Loucy (cell line): Measurements from ENCODE around the gene CISD1.

Experiments used
- CTCF ChIP-seq: fragments of 200-600 bp; sonication (generic); conservative IDR thresholded peaks from 2 replicates; pipeline ENCODE4 v1.5.1; 2014; ENCODE audit warnings: mild to moderate bottlenecking, antibody characterized with exemption, low read length
- EZH2phosphoT487 ChIP-seq: fragments of 200-600 bp; IDR thresholded peaks from 2 replicates; pipeline ENCODE4 v1.6.1; 2018; ENCODE audit warnings: antibody characterized with exemption, mild to moderate bottlenecking, moderate library complexity, borderline replicate concordance

DNA sequence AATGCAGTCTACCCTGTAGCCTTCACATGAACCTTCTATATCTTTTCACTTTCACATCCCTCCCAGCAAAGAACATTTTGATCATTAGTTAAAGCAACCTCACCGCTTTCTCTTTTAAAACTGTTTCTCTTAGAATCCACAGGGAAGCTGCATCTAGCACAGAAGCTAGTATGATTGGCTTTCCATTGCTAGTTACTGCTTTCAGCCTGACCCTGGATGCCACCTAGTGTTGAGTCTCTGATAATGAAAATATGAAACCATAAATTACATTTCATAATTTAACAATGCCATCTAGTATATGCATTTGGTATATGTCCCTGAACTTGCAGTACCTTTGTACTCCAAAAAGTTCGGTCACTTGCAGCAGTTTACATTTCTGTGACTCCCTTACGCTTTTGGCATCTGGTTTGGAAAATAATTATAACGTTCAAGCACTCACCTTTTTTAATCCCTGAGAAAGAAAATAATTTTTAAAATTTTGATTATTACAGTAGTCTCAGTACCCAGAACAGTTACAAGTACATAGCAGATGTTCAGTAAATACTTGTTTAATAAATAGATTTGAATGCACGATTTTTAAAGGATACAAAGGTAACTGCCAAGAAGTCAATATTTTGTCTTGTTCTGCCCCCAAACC, 22.7 kb downstream of the CISD1 start:
- TF ChIP-seq CTCF (peak; percentile 84), EZH2phosphoT487 (no peak)
